HEK293 (cell line): ENCODE results near the gene KIAA1671.

Source experiments
- BCL11A ChIP-seq: fragments of 450-650 bp; formaldehyde crosslinking; IDR thresholded peaks from 2 replicates; pipeline ENCODE4 v1.5.1; 2016; ENCODE audit warnings: low read depth, missing biosample characterization, missing genetic modification characterization
- BCL11B ChIP-seq: fragments of 450-650 bp; formaldehyde crosslinking; IDR thresholded peaks from 2 replicates; pipeline ENCODE4 v1.5.1; 2016; ENCODE audit warnings: low read depth, missing biosample characterization, missing genetic modification characterization
- KLF10 ChIP-seq: fragments of 450-650 bp; IDR thresholded peaks from 2 replicates; pipeline ENCODE4 v1.5.1; 2018; ENCODE audit warnings: missing biosample characterization, mild to moderate bottlenecking, missing genetic modification characterization
- KLF16 ChIP-seq: fragments of 450-650 bp; formaldehyde crosslinking; IDR thresholded peaks from 2 replicates; pipeline ENCODE4 v1.5.1; 2017; ENCODE audit warnings: missing biosample characterization, missing genetic modification characterization
- PBX3 ChIP-seq: sonication (generic); formaldehyde crosslinking; IDR thresholded peaks from 2 replicates; pipeline ENCODE4 v1.8.1; 2022; ENCODE audit warnings: mild to moderate bottlenecking, moderate library complexity, missing genetic modification reagents
- SP3 ChIP-seq: fragments of 450-650 bp; formaldehyde crosslinking; IDR thresholded peaks from 2 replicates; pipeline ENCODE4 v1.5.1; 2016; ENCODE audit warnings: missing biosample characterization, missing genetic modification characterization
- ZBTB1 ChIP-seq: fragments of 450-650 bp; formaldehyde crosslinking; IDR thresholded peaks from 2 replicates; pipeline ENCODE4 v1.5.1; 2016; ENCODE audit warnings: missing biosample characterization, missing genetic modification characterization
- ZFP37 ChIP-seq: fragments of 450-650 bp; formaldehyde crosslinking; IDR thresholded peaks from 2 replicates; pipeline ENCODE4 v1.5.1; 2016; ENCODE audit warnings: missing biosample characterization, missing genetic modification characterization
- ZIC2 ChIP-seq: fragments of 450-650 bp; formaldehyde crosslinking; IDR thresholded peaks from 2 replicates; pipeline ENCODE4 v1.5.1; 2016; ENCODE audit warnings: missing biosample characterization, missing genetic modification characterization
- ZNF133 ChIP-seq: fragments of 450-650 bp; formaldehyde crosslinking; IDR thresholded peaks from 2 replicates; pipeline ENCODE4 v1.5.1; 2016; ENCODE audit warnings: missing biosample characterization, missing genetic modification characterization
- ZNF155 ChIP-seq: fragments of 450-650 bp; formaldehyde crosslinking; IDR thresholded peaks from 2 replicates; pipeline ENCODE4 v1.5.1; 2016; ENCODE audit warnings: missing biosample characterization, missing genetic modification characterization
- ZNF311 ChIP-seq: fragments of 450-650 bp; formaldehyde crosslinking; IDR thresholded peaks from 2 replicates; pipeline ENCODE4 v1.5.1; 2017; ENCODE audit warnings: missing biosample characterization, missing genetic modification characterization, borderline replicate concordance
- ZNF449 ChIP-seq: fragments of 450-650 bp; formaldehyde crosslinking; IDR thresholded peaks from 2 replicates; pipeline ENCODE4 v1.5.1; 2017; ENCODE audit warnings: missing biosample characterization, mild to moderate bottlenecking, missing genetic modification characterization, moderate library complexity
- ZNF501 ChIP-seq: fragments of 450-650 bp; formaldehyde crosslinking; IDR thresholded peaks from 2 replicates; pipeline ENCODE4 v1.5.1; 2016; ENCODE audit warnings: missing biosample characterization, missing genetic modification characterization
- ZNF510 ChIP-seq: fragments of 450-650 bp; formaldehyde crosslinking; IDR thresholded peaks from 2 replicates; pipeline ENCODE4 v1.5.1; 2018; ENCODE audit warnings: mild to moderate bottlenecking, missing genetic modification characterization, missing biosample characterization; ENCODE audit not compliant: insufficient replicate concordance
- ZNF530 ChIP-seq: fragments of 450-650 bp; formaldehyde crosslinking; IDR thresholded peaks from 2 replicates; pipeline ENCODE4 v1.5.1; 2016; ENCODE audit warnings: low read depth, missing biosample characterization, missing genetic modification characterization
- ZNF580 ChIP-seq: fragments of 450-650 bp; formaldehyde crosslinking; IDR thresholded peaks from 2 replicates; pipeline ENCODE4 v1.5.1; 2016; ENCODE audit warnings: missing biosample characterization, missing genetic modification characterization
- ZNF624 ChIP-seq: fragments of 450-650 bp; formaldehyde crosslinking; IDR thresholded peaks from 2 replicates; pipeline ENCODE4 v1.5.1; 2017; ENCODE audit warnings: missing biosample characterization, missing genetic modification characterization
- ZNF664 ChIP-seq: fragments of 450-650 bp; formaldehyde crosslinking; IDR thresholded peaks from 2 replicates; pipeline ENCODE4 v1.5.1; 2016; ENCODE audit warnings: missing biosample characterization, missing genetic modification characterization
- ZNF707 ChIP-seq: fragments of 450-650 bp; formaldehyde crosslinking; IDR thresholded peaks from 2 replicates; pipeline ENCODE4 v1.5.1; 2016; ENCODE audit warnings: missing biosample characterization, missing genetic modification characterization
- ZNF768 ChIP-seq: fragments of 450-650 bp; formaldehyde crosslinking; IDR thresholded peaks from 2 replicates; pipeline ENCODE4 v1.5.1; 2018; ENCODE audit warnings: missing biosample characterization, mild to moderate bottlenecking, missing genetic modification characterization
- ZNF776 ChIP-seq: fragments of 450-650 bp; formaldehyde crosslinking; IDR thresholded peaks from 2 replicates; pipeline ENCODE4 v1.5.0; 2017; ENCODE audit warnings: missing biosample characterization, missing genetic modification characterization, borderline replicate concordance
- ZSCAN16 ChIP-seq: fragments of 450-650 bp; formaldehyde crosslinking; IDR thresholded peaks from 2 replicates; pipeline ENCODE4 v1.5.1; 2016; ENCODE audit warnings: missing biosample characterization, missing genetic modification characterization
- TF ChIP-seq, protein P1 (sequence below): fragments of 450-650 bp; formaldehyde crosslinking; IDR thresholded peaks from 2 replicates; pipeline ENCODE4; 2016; ENCODE audit warnings: missing biosample characterization, missing genetic modification characterization
- TF ChIP-seq, protein P2 (sequence below): fragments of 450-650 bp; formaldehyde crosslinking; IDR thresholded peaks from 2 replicates; pipeline ENCODE4 v1.5.1; 2016; ENCODE audit warnings: missing biosample characterization, missing genetic modification characterization
- TF ChIP-seq, protein P3 (sequence below): fragments of 450-650 bp; formaldehyde crosslinking; IDR thresholded peaks from 2 replicates; pipeline ENCODE4 v1.5.1; 2016; ENCODE audit warnings: missing biosample characterization, missing genetic modification characterization
- TF ChIP-seq, protein P4 (sequence below): fragments of 450-650 bp; formaldehyde crosslinking; IDR thresholded peaks from 2 replicates; pipeline ENCODE4 v1.5.1; 2016; ENCODE audit warnings: missing biosample characterization, missing genetic modification characterization
- TF ChIP-seq, protein P5 (sequence below): fragments of 450-650 bp; formaldehyde crosslinking; IDR thresholded peaks from 2 replicates; pipeline ENCODE4 v1.5.1; 2016; ENCODE audit warnings: missing biosample characterization, missing genetic modification characterization, borderline replicate concordance

Gene KIAA1671

DNA sequence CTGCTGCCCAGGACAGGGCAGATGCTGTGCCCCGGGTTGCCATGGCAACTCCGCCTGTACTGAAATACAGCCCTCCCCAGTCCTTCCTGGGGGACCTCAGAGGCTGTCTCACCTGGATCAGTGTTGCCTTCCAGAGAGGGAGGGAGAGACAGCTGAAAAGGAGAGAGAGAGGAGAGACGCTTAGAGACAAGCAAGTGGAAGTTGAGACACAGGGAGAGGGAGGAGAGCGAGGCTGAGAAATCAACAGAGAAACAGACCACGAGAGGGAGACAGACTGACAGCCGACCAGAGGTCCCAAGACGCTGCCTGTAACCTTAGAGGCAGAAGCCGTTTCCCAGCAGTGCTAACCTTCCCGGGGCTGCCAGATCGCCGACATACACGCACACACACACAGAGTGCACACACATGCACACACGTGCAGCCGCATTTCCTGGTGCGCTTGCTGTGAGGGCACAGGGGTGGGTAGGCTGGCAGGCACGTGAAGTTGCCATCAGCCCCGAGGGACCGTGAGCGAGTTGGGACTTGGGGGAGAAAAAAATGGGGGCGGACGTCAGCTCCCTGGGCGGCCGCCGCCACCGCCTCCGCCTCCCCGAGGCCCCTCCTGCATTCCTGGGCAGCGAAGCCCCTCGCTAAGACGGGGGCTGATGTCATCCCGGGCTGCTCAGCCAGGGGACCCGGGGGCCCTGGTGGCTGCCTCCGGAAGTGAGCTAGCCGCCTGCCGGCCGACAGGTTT lies 158.5 kb downstream of the KIAA1671 start (continued):
- TF ChIP-seq ZBTB1 (tag by site-specific recombination): no peak
- peak; percentile 75 for TF ChIP-seq SP3 (tag by site-specific recombination)
- no peak for TF ChIP-seq KLF10
- no peak for TF ChIP-seq ZNF133 (tag by site-specific recombination)
- no peak for TF ChIP-seq ZNF510 (tag by site-specific recombination)
- TF ChIP-seq BCL11A: no peak
- TF ChIP-seq KLF16: peak; percentile 74
- TF ChIP-seq, protein P1, sequence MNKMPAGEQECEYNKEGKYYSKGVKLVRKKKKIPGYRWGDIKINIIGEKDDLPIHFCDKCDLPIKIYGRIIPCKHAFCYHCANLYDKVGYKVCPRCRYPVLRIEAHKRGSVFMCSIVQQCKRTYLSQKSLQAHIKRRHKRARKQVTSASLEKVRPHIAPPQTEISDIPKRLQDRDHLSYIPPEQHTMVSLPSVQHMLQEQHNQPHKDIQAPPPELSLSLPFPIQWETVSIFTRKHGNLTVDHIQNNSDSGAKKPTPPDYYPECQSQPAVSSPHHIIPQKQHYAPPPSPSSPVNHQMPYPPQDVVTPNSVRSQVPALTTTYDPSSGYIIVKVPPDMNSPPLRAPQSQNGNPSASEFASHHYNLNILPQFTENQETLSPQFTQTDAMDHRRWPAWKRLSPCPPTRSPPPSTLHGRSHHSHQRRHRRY: no peak
- TF ChIP-seq ZNF624 (tag by site-specific recombination): no peak
- TF ChIP-seq ZNF155: no peak
- TF ChIP-seq ZFP37 (tag by site-specific recombination): no peak; the same call in none of the 2 replicates
- TF ChIP-seq ZNF530 (tag by site-specific recombination): no peak
- no peak for TF ChIP-seq ZNF768 (tag by site-specific recombination)
- 0 out of 2 replicates have a peak, but pooled peaks have one; percentile 7 for TF ChIP-seq PBX3
- TF ChIP-seq ZNF580: no peak
- TF ChIP-seq, protein P2, sequence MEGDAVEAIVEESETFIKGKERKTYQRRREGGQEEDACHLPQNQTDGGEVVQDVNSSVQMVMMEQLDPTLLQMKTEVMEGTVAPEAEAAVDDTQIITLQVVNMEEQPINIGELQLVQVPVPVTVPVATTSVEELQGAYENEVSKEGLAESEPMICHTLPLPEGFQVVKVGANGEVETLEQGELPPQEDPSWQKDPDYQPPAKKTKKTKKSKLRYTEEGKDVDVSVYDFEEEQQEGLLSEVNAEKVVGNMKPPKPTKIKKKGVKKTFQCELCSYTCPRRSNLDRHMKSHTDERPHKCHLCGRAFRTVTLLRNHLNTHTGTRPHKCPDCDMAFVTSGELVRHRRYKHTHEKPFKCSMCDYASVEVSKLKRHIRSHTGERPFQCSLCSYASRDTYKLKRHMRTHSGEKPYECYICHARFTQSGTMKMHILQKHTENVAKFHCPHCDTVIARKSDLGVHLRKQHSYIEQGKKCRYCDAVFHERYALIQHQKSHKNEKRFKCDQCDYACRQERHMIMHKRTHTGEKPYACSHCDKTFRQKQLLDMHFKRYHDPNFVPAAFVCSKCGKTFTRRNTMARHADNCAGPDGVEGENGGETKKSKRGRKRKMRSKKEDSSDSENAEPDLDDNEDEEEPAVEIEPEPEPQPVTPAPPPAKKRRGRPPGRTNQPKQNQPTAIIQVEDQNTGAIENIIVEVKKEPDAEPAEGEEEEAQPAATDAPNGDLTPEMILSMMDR: peak; percentile 94
- TF ChIP-seq, protein P3, sequence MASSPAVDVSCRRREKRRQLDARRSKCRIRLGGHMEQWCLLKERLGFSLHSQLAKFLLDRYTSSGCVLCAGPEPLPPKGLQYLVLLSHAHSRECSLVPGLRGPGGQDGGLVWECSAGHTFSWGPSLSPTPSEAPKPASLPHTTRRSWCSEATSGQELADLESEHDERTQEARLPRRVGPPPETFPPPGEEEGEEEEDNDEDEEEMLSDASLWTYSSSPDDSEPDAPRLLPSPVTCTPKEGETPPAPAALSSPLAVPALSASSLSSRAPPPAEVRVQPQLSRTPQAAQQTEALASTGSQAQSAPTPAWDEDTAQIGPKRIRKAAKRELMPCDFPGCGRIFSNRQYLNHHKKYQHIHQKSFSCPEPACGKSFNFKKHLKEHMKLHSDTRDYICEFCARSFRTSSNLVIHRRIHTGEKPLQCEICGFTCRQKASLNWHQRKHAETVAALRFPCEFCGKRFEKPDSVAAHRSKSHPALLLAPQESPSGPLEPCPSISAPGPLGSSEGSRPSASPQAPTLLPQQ (tag by site-specific recombination): peak; percentile 79; the same call in 1 of the 2 replicates
- no peak for TF ChIP-seq ZNF311 (tag by site-specific recombination)
- TF ChIP-seq ZNF449 (tag by site-specific recombination): no peak
- no peak for TF ChIP-seq ZSCAN16 (tag by site-specific recombination)
- TF ChIP-seq, protein P4, sequence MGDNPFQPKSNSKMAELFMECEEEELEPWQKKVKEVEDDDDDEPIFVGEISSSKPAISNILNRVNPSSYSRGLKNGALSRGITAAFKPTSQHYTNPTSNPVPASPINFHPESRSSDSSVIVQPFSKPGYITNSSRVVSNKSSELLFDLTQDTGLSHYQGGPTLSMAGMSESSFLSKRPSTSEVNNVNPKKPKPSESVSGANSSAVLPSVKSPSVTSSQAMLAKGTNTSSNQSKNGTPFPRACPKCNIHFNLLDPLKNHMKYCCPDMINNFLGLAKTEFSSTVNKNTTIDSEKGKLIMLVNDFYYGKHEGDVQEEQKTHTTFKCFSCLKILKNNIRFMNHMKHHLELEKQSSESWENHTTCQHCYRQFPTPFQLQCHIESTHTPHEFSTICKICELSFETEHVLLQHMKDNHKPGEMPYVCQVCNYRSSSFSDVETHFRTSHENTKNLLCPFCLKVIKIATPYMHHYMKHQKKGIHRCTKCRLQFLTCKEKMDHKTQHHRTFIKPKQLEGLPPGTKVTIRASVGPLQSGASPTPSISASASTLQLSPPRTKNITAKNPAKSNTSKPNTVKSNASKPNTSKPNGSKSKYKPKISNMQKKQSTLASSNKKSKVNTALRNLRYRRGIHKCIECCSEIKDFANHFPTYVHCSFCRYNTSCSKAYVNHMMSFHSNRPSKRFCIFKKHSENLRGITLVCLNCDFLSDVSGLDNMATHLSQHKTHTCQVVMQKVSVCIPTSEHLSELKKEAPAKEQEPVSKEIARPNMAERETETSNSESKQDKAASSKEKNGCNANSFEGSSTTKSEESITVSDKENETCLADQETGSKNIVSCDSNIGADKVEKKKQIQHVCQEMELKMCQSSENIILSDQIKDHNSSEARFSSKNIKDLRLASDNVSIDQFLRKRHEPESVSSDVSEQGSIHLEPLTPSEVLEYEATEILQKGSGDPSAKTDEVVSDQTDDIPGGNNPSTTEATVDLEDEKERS (tag by site-specific recombination): peak; percentile 10; the same call in 1 of the 2 replicates
- TF ChIP-seq, protein P5, sequence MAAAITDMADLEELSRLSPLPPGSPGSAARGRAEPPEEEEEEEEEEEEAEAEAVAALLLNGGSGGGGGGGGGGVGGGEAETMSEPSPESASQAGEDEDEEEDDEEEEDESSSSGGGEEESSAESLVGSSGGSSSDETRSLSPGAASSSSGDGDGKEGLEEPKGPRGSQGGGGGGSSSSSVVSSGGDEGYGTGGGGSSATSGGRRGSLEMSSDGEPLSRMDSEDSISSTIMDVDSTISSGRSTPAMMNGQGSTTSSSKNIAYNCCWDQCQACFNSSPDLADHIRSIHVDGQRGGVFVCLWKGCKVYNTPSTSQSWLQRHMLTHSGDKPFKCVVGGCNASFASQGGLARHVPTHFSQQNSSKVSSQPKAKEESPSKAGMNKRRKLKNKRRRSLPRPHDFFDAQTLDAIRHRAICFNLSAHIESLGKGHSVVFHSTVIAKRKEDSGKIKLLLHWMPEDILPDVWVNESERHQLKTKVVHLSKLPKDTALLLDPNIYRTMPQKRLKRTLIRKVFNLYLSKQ: no peak
- TF ChIP-seq ZIC2 (tag by site-specific recombination): peak; percentile 95
- no peak for TF ChIP-seq ZNF707 (tag by site-specific recombination)
- no peak for TF ChIP-seq ZNF776
- TF ChIP-seq ZNF664 (tag by site-specific recombination): no peak
- peak; percentile 71; the same call in 1 of the 2 replicates for TF ChIP-seq ZNF501 (tag by site-specific recombination)
- TF ChIP-seq BCL11B (tag by site-specific recombination): no peak
